ENCODE data around the gene NT5C1B. TPM values are rescaled to one million over a fixed set of nuclear protein-coding genes. Genes with fewer than 3 reads are reported as not detected.
"Not testable (repeated sequence)": the region's sequence is repeated elsewhere in the genome, so short reads cannot be mapped to it uniquely, and the experiment has no call there.

NT5C1B gene
- total RNA-seq (2014; rRNA removed; shearing (Covaris generic); ENCODE audit: low replicate concordance): not detected in 2 replicates

- DNase-seq: no peak
- Histone ChIP-seq H3K4me2 (ENCODE audit: low read depth, low read length, poor library complexity, severe bottlenecking) (no peak within 1 kb of the TSS), H3K4me1 (ENCODE audit: low read length) (no peaks in the 10 kb centered on the region), H3K79me2 (ENCODE audit: low read length) (no peaks in the 10 kb centered on the region), H3K27ac (ENCODE audit: low read length) (no peak within 1 kb of the TSS), H3K4me3 (ENCODE audit: low read length) (no peak within 1 kb of the TSS), H3K36me3 (ENCODE audit: insufficient read depth, low read length) (no peaks in the 10 kb centered on the region), H3K9me3 (ENCODE audit: low read length) (no peaks in the 10 kb centered on the region), H2AFZ (ENCODE audit: low read length) (no peak within 1 kb of the TSS), H4K20me1 (ENCODE audit: insufficient read depth, low read depth, low read length) (no peaks in the 10 kb centered on the region), H3K9ac (ENCODE audit: low read length) (no peak within 1 kb of the TSS), H3K9me2 (replicated peaks; ENCODE audit: insufficient read depth, low read length) (no peaks in the 10 kb centered on the region), H3K27me3 (ENCODE audit: low read length) (no peaks in the 10 kb centered on the region)
Measured at GRCh38 chr2:18589354-18589753, at the start of gene NT5C1B. Gene NT5C1B, minus strand, starts transcription at chr2:18589569. Its CDS starts 101 bp downstream, at chr2:18589468.

- Histone ChIP-seq H3K9me3 (ENCODE audit: low read length) (no peaks in the 10 kb centered on the region; the same call in 1 of the 2 replicates), H3K4me2 (ENCODE audit: low read depth, low read length, poor library complexity, severe bottlenecking) (no peak overlapping the region), H3K4me1 (ENCODE audit: low read length) (no peaks in the 10 kb centered on the region), H4K20me1 (ENCODE audit: insufficient read depth, low read depth, low read length) (no peaks in the 10 kb centered on the region), H3K79me2 (ENCODE audit: low read length) (no peaks in the 10 kb centered on the region), H3K4me3 (ENCODE audit: low read length) (no peak overlapping the region), H2AFZ (ENCODE audit: low read length) (no peak overlapping the region), H3K36me3 (ENCODE audit: insufficient read depth, low read length) (no peaks in the 10 kb centered on the region), H3K27me3 (ENCODE audit: low read length) (no peaks in the 10 kb centered on the region), H3K9ac (ENCODE audit: low read length) (no peak overlapping the region), H3K9me2 (replicated peaks; ENCODE audit: insufficient read depth, low read length) (no peaks in the 10 kb centered on the region), H3K27ac (ENCODE audit: low read length) (no peak overlapping the region)
- no peak for DNase-seq
Measured at GRCh38 chr2:18637196-18637595, 47.8 kb upstream of the NT5C1B start.

- H3K79me2 ChIP-seq (ENCODE audit: low read length); H3K4me1 ChIP-seq (ENCODE audit: low read length); H3K4me2 ChIP-seq (ENCODE audit: low read depth, low read length, poor library complexity, severe bottlenecking); H2AFZ ChIP-seq (ENCODE audit: low read length); H3K9me3 ChIP-seq (ENCODE audit: low read length); H3K4me3 ChIP-seq (ENCODE audit: low read length); H4K20me1 ChIP-seq (ENCODE audit: insufficient read depth, low read depth, low read length); H3K27ac ChIP-seq (ENCODE audit: low read length); H3K9ac ChIP-seq (ENCODE audit: low read length); H3K36me3 ChIP-seq (ENCODE audit: insufficient read depth, low read length); DNase-seq; H3K27me3 ChIP-seq (ENCODE audit: low read length); H3K9me2 ChIP-seq (replicated peaks; ENCODE audit: insufficient read depth, low read length): not testable (repeated sequence)
Measured at GRCh38 chr2:18632699-18633098, 43.3 kb upstream of the NT5C1B start.

GRCh38 chr2:18630941-18631340 lies 41.6 kb upstream of the NT5C1B start:
- Histone ChIP-seq H2AFZ (ENCODE audit: low read length) (no peak overlapping the region), H3K4me1 (ENCODE audit: low read length) (no peaks in the 10 kb centered on the region), H3K9me3 (ENCODE audit: low read length) (no peaks in the 10 kb centered on the region; the same call in 1 of the 2 replicates), H4K20me1 (ENCODE audit: insufficient read depth, low read depth, low read length) (no peaks in the 10 kb centered on the region), H3K4me2 (ENCODE audit: low read depth, low read length, poor library complexity, severe bottlenecking) (no peak overlapping the region), H3K36me3 (ENCODE audit: insufficient read depth, low read length) (no peaks in the 10 kb centered on the region), H3K27ac (ENCODE audit: low read length) (no peak overlapping the region), H3K9me2 (replicated peaks; ENCODE audit: insufficient read depth, low read length) (no peaks in the 10 kb centered on the region; the same call in 1 of the 2 replicates), H3K27me3 (ENCODE audit: low read length) (0 out of 2 replicates have a peak, but pooled peaks cover 3% of the 10 kb centered on the region), H3K9ac (ENCODE audit: low read length) (no peak overlapping the region), H3K4me3 (ENCODE audit: low read length) (no peak overlapping the region), H3K79me2 (ENCODE audit: low read length) (no peaks in the 10 kb centered on the region)
- DNase-seq: no peak

GRCh38 chr2:18630541-18630940 lies 41.2 kb upstream of the NT5C1B start:
- H3K27ac ChIP-seq (ENCODE audit: low read length): no peak overlapping the region
- H3K79me2 ChIP-seq (ENCODE audit: low read length): no peaks in the 10 kb centered on the region
- no peak overlapping the region for H3K4me3 ChIP-seq (ENCODE audit: low read length)
- H4K20me1 ChIP-seq (ENCODE audit: insufficient read depth, low read depth, low read length): no peaks in the 10 kb centered on the region
- H3K27me3 ChIP-seq (ENCODE audit: low read length): 0 out of 2 replicates have a peak, but pooled peaks cover 3% of the 10 kb centered on the region
- H3K4me1 ChIP-seq (ENCODE audit: low read length): no peaks in the 10 kb centered on the region
- DNase-seq: no peak
- H3K9me3 ChIP-seq (ENCODE audit: low read length): no peaks in the 10 kb centered on the region; the same call in 1 of the 2 replicates
- H3K4me2 ChIP-seq (ENCODE audit: low read depth, low read length, poor library complexity, severe bottlenecking): no peak overlapping the region
- no peaks in the 10 kb centered on the region; the same call in 1 of the 2 replicates for H3K9me2 ChIP-seq (replicated peaks; ENCODE audit: insufficient read depth, low read length)
- no peaks in the 10 kb centered on the region for H3K36me3 ChIP-seq (ENCODE audit: insufficient read depth, low read length)
- no peak overlapping the region for H3K9ac ChIP-seq (ENCODE audit: low read length)
- H2AFZ ChIP-seq (ENCODE audit: low read length): no peak overlapping the region

GRCh38 chr2:18630101-18630500 lies 40.7 kb upstream of the NT5C1B start:
- no peaks in the 10 kb centered on the region for H3K4me1 ChIP-seq (ENCODE audit: low read length)
- no peak overlapping the region for H3K27ac ChIP-seq (ENCODE audit: low read length)
- H3K9ac ChIP-seq (ENCODE audit: low read length): no peak overlapping the region
- no peaks in the 10 kb centered on the region; the same call in 1 of the 2 replicates for H3K9me3 ChIP-seq (ENCODE audit: low read length)
- H3K4me3 ChIP-seq (ENCODE audit: low read length): no peak overlapping the region
- no peak overlapping the region for H3K4me2 ChIP-seq (ENCODE audit: low read depth, low read length, poor library complexity, severe bottlenecking)
- DNase-seq: no peak
- no peaks in the 10 kb centered on the region for H3K79me2 ChIP-seq (ENCODE audit: low read length)
- 0 out of 2 replicates have a peak, but pooled peaks cover 3% of the 10 kb centered on the region for H3K27me3 ChIP-seq (ENCODE audit: low read length)
- no peaks in the 10 kb centered on the region for H3K36me3 ChIP-seq (ENCODE audit: insufficient read depth, low read length)
- H4K20me1 ChIP-seq (ENCODE audit: insufficient read depth, low read depth, low read length): no peaks in the 10 kb centered on the region
- H3K9me2 ChIP-seq (replicated peaks; ENCODE audit: insufficient read depth, low read length): no peaks in the 10 kb centered on the region; the same call in 1 of the 2 replicates
- H2AFZ ChIP-seq (ENCODE audit: low read length): no peak overlapping the region

GRCh38 chr2:18626958-18627650 lies 37.7 kb upstream of the NT5C1B start:
- no peak for DNase-seq
- H3K79me2 ChIP-seq (ENCODE audit: low read length): no peaks in the 10 kb centered on the region
- no peaks in the 10 kb centered on the region for H3K9me3 ChIP-seq (ENCODE audit: low read length)
- no peaks in the 10 kb centered on the region for H4K20me1 ChIP-seq (ENCODE audit: insufficient read depth, low read depth, low read length)
- H3K9me2 ChIP-seq (replicated peaks; ENCODE audit: insufficient read depth, low read length): no peaks in the 10 kb centered on the region; the same call in 1 of the 2 replicates
- no peak overlapping the region for H3K27ac ChIP-seq (ENCODE audit: low read length)
- H2AFZ ChIP-seq (ENCODE audit: low read length): no peak overlapping the region
- no peak overlapping the region for H3K4me3 ChIP-seq (ENCODE audit: low read length)
- H3K4me1 ChIP-seq (ENCODE audit: low read length): no peaks in the 10 kb centered on the region
- no peak overlapping the region for H3K9ac ChIP-seq (ENCODE audit: low read length)
- 0 out of 2 replicates have a peak, but pooled peaks cover 3% of the 10 kb centered on the region for H3K27me3 ChIP-seq (ENCODE audit: low read length)
- H3K4me2 ChIP-seq (ENCODE audit: low read depth, low read length, poor library complexity, severe bottlenecking): no peak overlapping the region
- H3K36me3 ChIP-seq (ENCODE audit: insufficient read depth, low read length): no peaks in the 10 kb centered on the region

GRCh38 chr2:18626256-18626668 lies 36.9 kb upstream of the NT5C1B start:
- Histone ChIP-seq H3K4me3 (ENCODE audit: low read length) (no peak overlapping the region), H3K9me2 (replicated peaks; ENCODE audit: insufficient read depth, low read length) (no peaks in the 10 kb centered on the region; the same call in 1 of the 2 replicates), H3K4me2 (ENCODE audit: low read depth, low read length, poor library complexity, severe bottlenecking) (no peak overlapping the region), H3K27ac (ENCODE audit: low read length) (no peak overlapping the region), H3K9ac (ENCODE audit: low read length) (no peak overlapping the region), H3K4me1 (ENCODE audit: low read length) (no peaks in the 10 kb centered on the region), H3K36me3 (ENCODE audit: insufficient read depth, low read length) (no peaks in the 10 kb centered on the region), H4K20me1 (ENCODE audit: insufficient read depth, low read depth, low read length) (no peaks in the 10 kb centered on the region), H2AFZ (ENCODE audit: low read length) (no peak overlapping the region), H3K79me2 (ENCODE audit: low read length) (no peaks in the 10 kb centered on the region), H3K27me3 (ENCODE audit: low read length) (0 out of 2 replicates have a peak, but pooled peaks cover 3% of the 10 kb centered on the region), H3K9me3 (ENCODE audit: low read length) (no peaks in the 10 kb centered on the region)
- no peak for DNase-seq

All from Karpas-422 (cell line).